ENCODE results near the gene PBX3. TPM values are rescaled to one million over a fixed set of nuclear protein-coding genes. Genes with fewer than 3 reads are reported as not detected.
A peak's percentile ranks its signal among the peaks of the same experiment; 100 is the strongest.

PBX3 gene
- total RNA-seq, 1 donor: 27.6 TPM

DNA sequence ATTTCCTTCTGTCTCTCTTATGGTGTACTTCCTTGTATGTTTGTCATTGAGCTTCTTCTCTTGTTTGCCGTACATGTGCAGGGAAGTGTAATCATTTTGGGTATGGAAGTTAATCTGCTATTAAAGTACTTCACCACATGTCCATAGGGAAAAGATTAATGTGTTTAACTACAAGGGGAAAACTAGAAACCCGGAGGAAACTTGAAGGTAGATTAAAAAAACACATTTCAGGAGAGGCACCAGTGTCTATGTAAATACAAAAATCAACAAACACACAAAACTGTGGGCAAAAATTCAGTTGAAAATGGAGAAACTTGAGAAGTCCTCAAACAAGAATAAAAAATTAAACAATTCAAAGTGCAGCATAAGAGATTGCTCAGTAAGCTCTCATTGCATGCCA, 166.4 kb downstream of the PBX3 start:
- no peak for DNase-seq (ENCODE audit: low read depth)
- TF ChIP-seq, protein P1, sequence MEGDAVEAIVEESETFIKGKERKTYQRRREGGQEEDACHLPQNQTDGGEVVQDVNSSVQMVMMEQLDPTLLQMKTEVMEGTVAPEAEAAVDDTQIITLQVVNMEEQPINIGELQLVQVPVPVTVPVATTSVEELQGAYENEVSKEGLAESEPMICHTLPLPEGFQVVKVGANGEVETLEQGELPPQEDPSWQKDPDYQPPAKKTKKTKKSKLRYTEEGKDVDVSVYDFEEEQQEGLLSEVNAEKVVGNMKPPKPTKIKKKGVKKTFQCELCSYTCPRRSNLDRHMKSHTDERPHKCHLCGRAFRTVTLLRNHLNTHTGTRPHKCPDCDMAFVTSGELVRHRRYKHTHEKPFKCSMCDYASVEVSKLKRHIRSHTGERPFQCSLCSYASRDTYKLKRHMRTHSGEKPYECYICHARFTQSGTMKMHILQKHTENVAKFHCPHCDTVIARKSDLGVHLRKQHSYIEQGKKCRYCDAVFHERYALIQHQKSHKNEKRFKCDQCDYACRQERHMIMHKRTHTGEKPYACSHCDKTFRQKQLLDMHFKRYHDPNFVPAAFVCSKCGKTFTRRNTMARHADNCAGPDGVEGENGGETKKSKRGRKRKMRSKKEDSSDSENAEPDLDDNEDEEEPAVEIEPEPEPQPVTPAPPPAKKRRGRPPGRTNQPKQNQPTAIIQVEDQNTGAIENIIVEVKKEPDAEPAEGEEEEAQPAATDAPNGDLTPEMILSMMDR (IDR thresholded peaks at IDR 0.05; ENCODE audit: insufficient read depth, low read depth, low read length): no peak
- H3K4me3 ChIP-seq (ENCODE audit: low read depth, low read length): no peak overlapping the region

DNA sequence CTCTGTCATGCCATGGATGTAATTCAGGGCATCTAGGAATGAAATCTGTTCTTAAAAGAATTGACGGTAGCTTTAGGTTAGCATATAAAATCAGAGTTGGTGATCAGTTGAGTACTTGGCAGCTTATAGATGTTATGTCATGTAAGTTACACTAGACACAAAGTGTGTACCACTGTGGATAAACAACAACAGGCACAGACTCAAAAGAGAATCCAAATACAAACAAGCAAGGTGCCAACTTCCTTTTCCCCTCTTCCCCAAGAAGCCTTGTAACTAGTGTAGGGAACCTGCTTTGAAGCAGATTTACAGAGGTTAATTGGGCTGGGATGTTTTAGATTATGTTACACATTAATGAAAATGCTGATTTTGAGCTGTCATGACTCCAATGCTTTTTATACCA, 167.2 kb downstream of the PBX3 start:
- TF ChIP-seq, protein P1 (IDR thresholded peaks at IDR 0.05; ENCODE audit: insufficient read depth, low read depth, low read length): no peak
- no peak overlapping the region for H3K4me3 ChIP-seq (ENCODE audit: low read depth, low read length)
- DNase-seq (ENCODE audit: low read depth): no peak

DNA sequence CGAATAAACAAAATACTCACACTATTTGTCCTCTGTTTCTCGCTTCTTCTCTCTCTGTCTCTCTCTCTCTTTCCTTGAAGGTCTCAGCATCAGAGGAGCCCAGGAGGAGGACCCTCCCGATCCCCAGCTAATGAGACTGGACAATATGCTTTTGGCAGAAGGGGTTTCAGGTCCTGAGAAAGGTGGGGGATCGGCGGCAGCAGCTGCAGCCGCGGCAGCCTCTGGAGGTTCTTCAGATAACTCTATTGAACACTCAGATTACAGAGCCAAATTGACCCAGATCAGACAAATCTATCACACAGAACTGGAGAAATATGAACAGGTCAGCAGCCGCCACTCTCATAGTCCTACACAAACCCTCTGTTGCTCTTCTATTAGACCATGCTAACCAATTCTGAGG, 168.4 kb downstream of the PBX3 start:
- no peak for DNase-seq (ENCODE audit: low read depth)
- no peak overlapping the region for H3K4me3 ChIP-seq (ENCODE audit: low read depth, low read length)
- TF ChIP-seq, protein P1 (IDR thresholded peaks at IDR 0.05; ENCODE audit: insufficient read depth, low read depth, low read length): no peak

DNA sequence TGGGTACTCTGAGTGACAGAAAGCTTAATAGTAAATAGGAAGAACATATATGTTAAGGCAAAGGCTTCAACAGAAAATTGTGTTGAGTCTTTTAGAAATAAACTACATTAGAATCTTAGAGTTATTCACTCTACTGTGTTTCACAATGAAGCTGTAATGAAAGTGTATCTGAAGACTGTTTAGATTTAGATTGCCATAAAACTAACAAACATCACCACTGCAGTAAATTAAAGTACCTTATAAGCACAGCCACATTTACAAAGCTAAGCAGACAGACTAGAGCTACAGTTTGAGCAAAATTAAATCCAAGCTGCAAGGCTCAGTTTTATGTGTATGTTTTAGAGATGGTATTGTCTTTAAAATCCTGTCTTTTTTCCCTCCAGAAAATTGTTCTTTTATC, 172.4 kb downstream of the PBX3 start:
- DNase-seq (ENCODE audit: low read depth): peak; percentile 56
- TF ChIP-seq, protein P1 (IDR thresholded peaks at IDR 0.05; ENCODE audit: insufficient read depth, low read depth, low read length): no peak
- H3K4me3 ChIP-seq (ENCODE audit: low read depth, low read length): no peak overlapping the region

DNA sequence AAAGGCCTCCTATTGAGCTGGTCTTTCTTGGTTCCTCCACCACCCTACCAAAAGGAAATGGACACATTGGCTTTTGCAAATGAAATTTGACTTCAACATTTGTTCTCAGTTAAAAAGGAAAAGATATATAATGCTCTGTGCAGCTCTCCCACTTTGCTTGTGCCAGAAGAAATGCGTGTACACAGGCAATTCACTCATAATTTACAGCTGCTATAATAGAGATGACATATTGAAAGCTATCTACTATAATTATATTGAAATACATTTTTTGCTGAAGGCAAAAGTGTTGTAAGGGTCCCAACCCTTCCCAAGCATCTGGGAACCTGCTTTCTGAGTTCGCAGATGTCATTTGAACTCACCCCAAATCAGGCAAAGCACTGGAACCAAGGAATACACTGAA, 173.2 kb downstream of the PBX3 start:
- TF ChIP-seq, protein P1 (IDR thresholded peaks at IDR 0.05; ENCODE audit: insufficient read depth, low read depth, low read length): no peak

DNA sequence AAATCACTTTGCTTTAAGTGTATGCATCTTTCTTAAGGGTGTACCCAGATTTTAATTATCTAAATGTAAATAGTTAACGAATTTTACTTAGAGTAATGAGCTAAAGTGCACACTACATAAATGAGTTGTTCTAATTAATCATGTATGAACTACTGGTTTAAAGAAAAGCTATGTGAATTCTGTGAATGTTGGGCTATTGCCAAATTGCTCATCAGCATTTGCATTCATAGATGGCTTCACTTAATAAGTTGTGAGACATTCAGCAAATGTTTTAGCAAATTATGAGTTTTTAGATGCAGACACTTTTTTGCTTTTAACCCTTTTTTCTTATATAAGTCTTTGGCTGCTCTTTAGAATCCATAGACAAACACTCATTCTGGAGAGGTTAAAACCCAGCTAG, 175.7 kb downstream of the PBX3 start:
- TF ChIP-seq, protein P1 (IDR thresholded peaks at IDR 0.05; ENCODE audit: insufficient read depth, low read depth, low read length): no peak
- no peak overlapping the region for H3K4me3 ChIP-seq (ENCODE audit: low read depth, low read length)
- DNase-seq (ENCODE audit: low read depth): no peak

More for the DNA sequence above, 173.2 kb downstream of the PBX3 start:
- DNase-seq (ENCODE audit: low read depth): no peak
- H3K4me3 ChIP-seq (ENCODE audit: low read depth, low read length): no peak overlapping the region

DNA sequence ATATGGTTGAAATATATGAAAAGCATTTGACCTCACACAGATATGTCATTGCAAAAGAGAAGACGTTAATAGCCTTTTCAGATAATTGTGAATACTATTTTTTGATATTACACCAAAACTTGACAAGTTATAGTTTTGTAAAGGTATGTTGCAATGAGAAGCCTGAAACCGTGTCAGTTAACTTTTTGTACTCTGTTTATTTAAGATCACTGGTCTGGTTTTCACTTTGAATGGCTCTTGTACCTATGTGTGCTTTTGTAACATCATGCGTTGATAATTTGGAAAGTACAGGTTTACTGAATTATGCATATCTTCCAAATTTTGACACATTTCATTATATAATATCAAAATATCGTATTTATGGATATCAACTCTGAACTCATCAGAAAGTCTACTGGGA, 177.2 kb downstream of the PBX3 start:
- DNase-seq (ENCODE audit: low read depth): no peak
- TF ChIP-seq, protein P1 (IDR thresholded peaks at IDR 0.05; ENCODE audit: insufficient read depth, low read depth, low read length): no peak
- H3K4me3 ChIP-seq (ENCODE audit: low read depth, low read length): no peak overlapping the region
